ENCODE results near the gene SLC1A1.

The SLC1A1 gene

GRCh38 chr9:4499917-4500316, 9.6 kb downstream of the SLC1A1 start:
- TF ChIP-seq POLR2AphosphoS5 (IDR thresholded peaks at IDR 0.05; ENCODE audit: low read depth, low read length), result no peak
- TF ChIP-seq FOXP2 (optimal IDR thresholded peaks at IDR 0.05; ENCODE audit: borderline replicate concordance, extremely low read depth, extremely low read length, insufficient read depth), result no peak
- TF ChIP-seq REST (IDR thresholded peaks at IDR 0.05; ENCODE audit: insufficient read depth in 1 of 2, low read depth in 2 of 2, low read length in 2 of 2), result no peak
- TF ChIP-seq SIN3A (IDR thresholded peaks at IDR 0.05; ENCODE audit: borderline replicate concordance, insufficient read depth, low read length), result no peak
- TF ChIP-seq TAF1 (IDR thresholded peaks at IDR 0.05; ENCODE audit: borderline replicate concordance, insufficient read depth, low read length), result no peak

GRCh38 chr9:4501147-4501507, 10.9 kb downstream of the SLC1A1 start:
- TF ChIP-seq REST (IDR thresholded peaks at IDR 0.05; ENCODE audit: insufficient read depth in 1 of 2, low read depth in 2 of 2, low read length in 2 of 2), result no peak
- no peak for TF ChIP-seq FOXP2 (optimal IDR thresholded peaks at IDR 0.05; ENCODE audit: borderline replicate concordance, extremely low read depth, extremely low read length, insufficient read depth)
- no peak for TF ChIP-seq SIN3A (IDR thresholded peaks at IDR 0.05; ENCODE audit: borderline replicate concordance, insufficient read depth, low read length)
- no peak for TF ChIP-seq TAF1 (IDR thresholded peaks at IDR 0.05; ENCODE audit: borderline replicate concordance, insufficient read depth, low read length)
- no peak for TF ChIP-seq POLR2AphosphoS5 (IDR thresholded peaks at IDR 0.05; ENCODE audit: low read depth, low read length)

GRCh38 chr9:4502444-4502843, 12.2 kb downstream of the SLC1A1 start:
- TF ChIP-seq SIN3A (IDR thresholded peaks at IDR 0.05; ENCODE audit: borderline replicate concordance, insufficient read depth, low read length) (no peak), REST (IDR thresholded peaks at IDR 0.05; ENCODE audit: insufficient read depth in 1 of 2, low read depth in 2 of 2, low read length in 2 of 2) (no peak), POLR2AphosphoS5 (IDR thresholded peaks at IDR 0.05; ENCODE audit: low read depth, low read length) (no peak), FOXP2 (optimal IDR thresholded peaks at IDR 0.05; ENCODE audit: borderline replicate concordance, extremely low read depth, extremely low read length, insufficient read depth) (no peak), TAF1 (IDR thresholded peaks at IDR 0.05; ENCODE audit: borderline replicate concordance, insufficient read depth, low read length) (no peak)

- no peak for TF ChIP-seq FOXP2 (optimal IDR thresholded peaks at IDR 0.05; ENCODE audit: borderline replicate concordance, extremely low read depth, extremely low read length, insufficient read depth)
- no peak for TF ChIP-seq TAF1 (IDR thresholded peaks at IDR 0.05; ENCODE audit: borderline replicate concordance, insufficient read depth, low read length)
- TF ChIP-seq POLR2AphosphoS5 (IDR thresholded peaks at IDR 0.05; ENCODE audit: low read depth, low read length), result no peak
- no peak for TF ChIP-seq REST (IDR thresholded peaks at IDR 0.05; ENCODE audit: insufficient read depth in 1 of 2, low read depth in 2 of 2, low read length in 2 of 2)
- no peak for TF ChIP-seq SIN3A (IDR thresholded peaks at IDR 0.05; ENCODE audit: borderline replicate concordance, insufficient read depth, low read length)
Measured at GRCh38 chr9:4503103-4503502, 12.8 kb downstream of the SLC1A1 start.

GRCh38 chr9:4504250-4504649, 14.0 kb downstream of the SLC1A1 start:
- TF ChIP-seq SIN3A (IDR thresholded peaks at IDR 0.05; ENCODE audit: borderline replicate concordance, insufficient read depth, low read length), result no peak
- TF ChIP-seq FOXP2 (optimal IDR thresholded peaks at IDR 0.05; ENCODE audit: borderline replicate concordance, extremely low read depth, extremely low read length, insufficient read depth), result no peak
- TF ChIP-seq TAF1 (IDR thresholded peaks at IDR 0.05; ENCODE audit: borderline replicate concordance, insufficient read depth, low read length), result no peak
- no peak for TF ChIP-seq REST (IDR thresholded peaks at IDR 0.05; ENCODE audit: insufficient read depth in 1 of 2, low read depth in 2 of 2, low read length in 2 of 2)
- TF ChIP-seq POLR2AphosphoS5 (IDR thresholded peaks at IDR 0.05; ENCODE audit: low read depth, low read length), result no peak

All from PFSK-1 (cell line).